HCT116 (cell line): ENCODE data around the gene C20orf144.

Experiments
- EZH2 ChIP-seq: fragments of 200-600 bp; sonication (generic); IDR thresholded peaks from 2 replicates; pipeline ENCODE4 v1.6.1; 2017; ENCODE audit warnings: antibody characterized with exemption, mixed run types
- FOSL1 ChIP-seq: IDR thresholded peaks from 2 replicates; pipeline ENCODE4 v1.6.1; 2012; ENCODE audit warnings: low read depth
- POLR2A ChIP-seq: IDR thresholded peaks from 2 replicates; pipeline ENCODE4 v1.7.0; 2011; ENCODE audit warnings: borderline replicate concordance; ENCODE audit not compliant: insufficient read depth, insufficient read length; ENCODE audit errors: extremely low read depth
- POLR2AphosphoS5 ChIP-seq: IDR thresholded peaks from 2 replicates; pipeline ENCODE4 v1.6.1; 2011; ENCODE audit warnings: mild to moderate bottlenecking, low read depth, low read length, moderate library complexity
- RAD21 ChIP-seq: IDR thresholded peaks from 2 replicates; pipeline ENCODE4 v1.6.1; 2012; ENCODE audit warnings: low read depth, mild to moderate bottlenecking
- SIN3A ChIP-seq: IDR thresholded peaks from 2 replicates; pipeline ENCODE4 v1.6.1; 2012; ENCODE audit warnings: low read depth
- ZNF274 ChIP-seq: fragments of 200-500 bp; sonication (Bioruptor generic); IDR thresholded peaks from 2 replicates; pipeline ENCODE4 v1.6.1; 2014; ENCODE audit warnings: mild to moderate bottlenecking, low read depth, low read length, inconsistent platforms
- TF ChIP-seq, protein P1 (sequence below): IDR thresholded peaks from 2 replicates; pipeline ENCODE4 v1.6.1; 2012
- TF ChIP-seq, protein P2 (sequence below), 3 experiments: fragments of 200-600 bp in 1 of 3; sonication (generic) in 1 of 3; IDR thresholded peaks in 2 of 3; conservative IDR thresholded peaks in 1 of 3; 2 replicates each; pipeline ENCODE4 v1.5.1; 2012 to 2017; ENCODE audit warnings: low read depth in 2 of 3, low read length in 2 of 3, antibody characterized with exemption in 1 of 3, borderline replicate concordance in 1 of 3, control low read depth in 1 of 3, mild to moderate bottlenecking in 1 of 3, mixed read lengths in 1 of 3, mixed run types in 1 of 3, moderate library complexity in 1 of 3; ENCODE audit not compliant: insufficient read depth in 1 of 3
- TF ChIP-seq, protein P3 (sequence below): IDR thresholded peaks from 2 replicates; pipeline ENCODE4 v1.6.1; 2012; ENCODE audit warnings: low read depth

DNA sequence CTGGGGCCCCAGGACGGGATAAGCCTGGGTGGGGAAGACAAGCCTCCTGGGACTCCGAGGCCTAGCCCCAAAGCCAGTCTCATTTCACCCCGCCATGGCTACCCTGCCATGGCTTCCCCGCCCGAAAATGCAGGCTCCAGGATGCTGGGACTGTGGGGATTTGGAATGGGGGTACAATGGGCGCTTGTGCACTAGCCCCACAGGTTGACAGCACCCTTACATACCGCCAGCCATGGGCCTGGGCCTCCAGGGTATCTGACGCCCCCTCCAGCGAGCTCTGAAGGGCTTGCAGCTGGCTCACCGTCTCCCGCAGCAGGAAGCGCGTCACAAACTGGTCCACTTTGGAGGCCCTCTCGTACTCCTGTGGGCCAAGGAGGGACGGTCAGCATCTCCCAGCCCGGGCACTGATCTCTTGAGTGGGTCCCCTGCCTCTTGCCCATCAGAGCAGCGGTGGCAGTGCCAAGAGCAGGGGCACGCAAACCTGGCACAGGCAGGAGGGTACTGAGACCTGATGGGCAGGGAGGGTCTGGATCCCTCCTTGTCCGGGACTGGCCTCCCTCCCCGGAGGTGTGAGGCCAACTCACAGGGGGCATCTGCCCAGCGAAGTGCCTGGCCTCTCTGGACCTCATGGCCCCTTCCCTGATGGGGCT is 2.0 kb upstream of the C20orf144 start:
- no peak for TF ChIP-seq POLR2AphosphoS5
- TF ChIP-seq, protein P1, sequence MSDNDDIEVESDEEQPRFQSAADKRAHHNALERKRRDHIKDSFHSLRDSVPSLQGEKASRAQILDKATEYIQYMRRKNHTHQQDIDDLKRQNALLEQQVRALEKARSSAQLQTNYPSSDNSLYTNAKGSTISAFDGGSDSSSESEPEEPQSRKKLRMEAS, result no peak
- TF ChIP-seq, protein P2, sequence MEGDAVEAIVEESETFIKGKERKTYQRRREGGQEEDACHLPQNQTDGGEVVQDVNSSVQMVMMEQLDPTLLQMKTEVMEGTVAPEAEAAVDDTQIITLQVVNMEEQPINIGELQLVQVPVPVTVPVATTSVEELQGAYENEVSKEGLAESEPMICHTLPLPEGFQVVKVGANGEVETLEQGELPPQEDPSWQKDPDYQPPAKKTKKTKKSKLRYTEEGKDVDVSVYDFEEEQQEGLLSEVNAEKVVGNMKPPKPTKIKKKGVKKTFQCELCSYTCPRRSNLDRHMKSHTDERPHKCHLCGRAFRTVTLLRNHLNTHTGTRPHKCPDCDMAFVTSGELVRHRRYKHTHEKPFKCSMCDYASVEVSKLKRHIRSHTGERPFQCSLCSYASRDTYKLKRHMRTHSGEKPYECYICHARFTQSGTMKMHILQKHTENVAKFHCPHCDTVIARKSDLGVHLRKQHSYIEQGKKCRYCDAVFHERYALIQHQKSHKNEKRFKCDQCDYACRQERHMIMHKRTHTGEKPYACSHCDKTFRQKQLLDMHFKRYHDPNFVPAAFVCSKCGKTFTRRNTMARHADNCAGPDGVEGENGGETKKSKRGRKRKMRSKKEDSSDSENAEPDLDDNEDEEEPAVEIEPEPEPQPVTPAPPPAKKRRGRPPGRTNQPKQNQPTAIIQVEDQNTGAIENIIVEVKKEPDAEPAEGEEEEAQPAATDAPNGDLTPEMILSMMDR (IDR thresholded peaks at IDR 0.05 in 2 of 3, conservative IDR thresholded peaks at IDR 0.05 in 1 of 3; ENCODE audit: borderline replicate concordance in 1 of 3, insufficient read depth in 1 of 3, low read depth in 2 of 3, low read length in 2 of 3), result no peak
- TF ChIP-seq EZH2, result no peak
- TF ChIP-seq ZNF274, result no peak
- TF ChIP-seq, protein P3, sequence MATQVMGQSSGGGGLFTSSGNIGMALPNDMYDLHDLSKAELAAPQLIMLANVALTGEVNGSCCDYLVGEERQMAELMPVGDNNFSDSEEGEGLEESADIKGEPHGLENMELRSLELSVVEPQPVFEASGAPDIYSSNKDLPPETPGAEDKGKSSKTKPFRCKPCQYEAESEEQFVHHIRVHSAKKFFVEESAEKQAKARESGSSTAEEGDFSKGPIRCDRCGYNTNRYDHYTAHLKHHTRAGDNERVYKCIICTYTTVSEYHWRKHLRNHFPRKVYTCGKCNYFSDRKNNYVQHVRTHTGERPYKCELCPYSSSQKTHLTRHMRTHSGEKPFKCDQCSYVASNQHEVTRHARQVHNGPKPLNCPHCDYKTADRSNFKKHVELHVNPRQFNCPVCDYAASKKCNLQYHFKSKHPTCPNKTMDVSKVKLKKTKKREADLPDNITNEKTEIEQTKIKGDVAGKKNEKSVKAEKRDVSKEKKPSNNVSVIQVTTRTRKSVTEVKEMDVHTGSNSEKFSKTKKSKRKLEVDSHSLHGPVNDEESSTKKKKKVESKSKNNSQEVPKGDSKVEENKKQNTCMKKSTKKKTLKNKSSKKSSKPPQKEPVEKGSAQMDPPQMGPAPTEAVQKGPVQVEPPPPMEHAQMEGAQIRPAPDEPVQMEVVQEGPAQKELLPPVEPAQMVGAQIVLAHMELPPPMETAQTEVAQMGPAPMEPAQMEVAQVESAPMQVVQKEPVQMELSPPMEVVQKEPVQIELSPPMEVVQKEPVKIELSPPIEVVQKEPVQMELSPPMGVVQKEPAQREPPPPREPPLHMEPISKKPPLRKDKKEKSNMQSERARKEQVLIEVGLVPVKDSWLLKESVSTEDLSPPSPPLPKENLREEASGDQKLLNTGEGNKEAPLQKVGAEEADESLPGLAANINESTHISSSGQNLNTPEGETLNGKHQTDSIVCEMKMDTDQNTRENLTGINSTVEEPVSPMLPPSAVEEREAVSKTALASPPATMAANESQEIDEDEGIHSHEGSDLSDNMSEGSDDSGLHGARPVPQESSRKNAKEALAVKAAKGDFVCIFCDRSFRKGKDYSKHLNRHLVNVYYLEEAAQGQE, result no peak
- TF ChIP-seq POLR2A, result no peak
- no peak for TF ChIP-seq SIN3A
- no peak for TF ChIP-seq FOSL1
- no peak for TF ChIP-seq RAD21
